HG02840 (cell line): ENCODE measurements around the gene NPAS3.

Source experiments
- ATAC-seq: cut with Tn5 transposase; IDR thresholded peaks from one replicate; pipeline ENCODE4 v1.9.1; 2021; ENCODE audit warnings: mild to moderate bottlenecking, moderate library complexity, moderate number of reproducible peaks; ENCODE audit not compliant: unreplicated experiment, low FRiP score

NPAS3 gene

GRCh38 chr14:33150666-33151428 lies 212.2 kb downstream of the NPAS3 start:
- no peak for ATAC-seq

- ATAC-seq: no peak
These were observed 224.4 kb downstream of the NPAS3 start for GRCh38 chr14:33163109-33163508.

- no peak for ATAC-seq
These were observed 224.9 kb downstream of the NPAS3 start for GRCh38 chr14:33163600-33163999.

- ATAC-seq: no peak
These were observed 226.7 kb downstream of the NPAS3 start for GRCh38 chr14:33165144-33165925.

- no peak for ATAC-seq
These were observed 227.2 kb downstream of the NPAS3 start for GRCh38 chr14:33165926-33166289.

- ATAC-seq: no peak
These were observed 237.3 kb downstream of the NPAS3 start for GRCh38 chr14:33175951-33176350.

- no peak for ATAC-seq
These were observed 245.9 kb downstream of the NPAS3 start for GRCh38 chr14:33184587-33184986.

- ATAC-seq: no peak
These were observed 248.0 kb downstream of the NPAS3 start for GRCh38 chr14:33186656-33187055.

- ATAC-seq: no peak
These were observed 250.2 kb downstream of the NPAS3 start for GRCh38 chr14:33188880-33189279.

- no peak for ATAC-seq
These were observed 253.2 kb downstream of the NPAS3 start for GRCh38 chr14:33191855-33192254.

GRCh38 chr14:33194551-33194950 lies 255.9 kb downstream of the NPAS3 start:
- no peak for ATAC-seq

- ATAC-seq: no peak
These were observed 260.0 kb downstream of the NPAS3 start for GRCh38 chr14:33198684-33199083.

GRCh38 chr14:33201116-33201515 lies 262.4 kb downstream of the NPAS3 start:
- no peak for ATAC-seq

- ATAC-seq: no peak
These were observed 268.3 kb downstream of the NPAS3 start for GRCh38 chr14:33206981-33207380.

GRCh38 chr14:33207467-33208017 lies 268.9 kb downstream of the NPAS3 start:
- no peak for ATAC-seq

- no peak for ATAC-seq
These were observed 271.6 kb downstream of the NPAS3 start for GRCh38 chr14:33210311-33210710.

- no peak for ATAC-seq
These were observed 279.3 kb downstream of the NPAS3 start for GRCh38 chr14:33218026-33218425.

GRCh38 chr14:33219957-33220356 lies 281.3 kb downstream of the NPAS3 start:
- ATAC-seq: no peak

- ATAC-seq: no peak
These were observed 290.7 kb downstream of the NPAS3 start for GRCh38 chr14:33229269-33229929.

GRCh38 chr14:33230021-33230420 lies 291.3 kb downstream of the NPAS3 start:
- ATAC-seq: no peak

- no peak for ATAC-seq
These were observed 293.4 kb downstream of the NPAS3 start for GRCh38 chr14:33232031-33232430.
